ENCODE data around the gene PREP. TPM values are rescaled to one million over a fixed set of nuclear protein-coding genes. Genes with fewer than 3 reads are reported as not detected.
A peak's percentile ranks its signal among the peaks of the same experiment; 100 is the strongest.
"Not testable (repeated sequence)": the region's sequence is repeated elsewhere in the genome, so short reads cannot be mapped to it uniquely, and the experiment has no call there.

Gene PREP
- 22.1 TPM for total RNA-seq

- DNase-seq (ENCODE audit: low spot score), result peak; percentile 86
Measured at GRCh38 chr6:105402939-105403935, at the start of gene PREP. Gene PREP, minus strand, starts transcription at chr6:105403082. Its CDS starts 191 bp downstream, at chr6:105402891.

GRCh38 chr6:105452376-105452775 is 49.5 kb upstream of the PREP start:
- DNase-seq (ENCODE audit: low spot score), result no peak

GRCh38 chr6:105449756-105450390 is 47.0 kb upstream of the PREP start:
- DNase-seq (ENCODE audit: low spot score), result no peak

- no peak for DNase-seq (ENCODE audit: low spot score)
Measured at GRCh38 chr6:105445481-105445880, 42.6 kb upstream of the PREP start.

GRCh38 chr6:105443941-105444340 is 41.1 kb upstream of the PREP start:
- no peak for DNase-seq (ENCODE audit: low spot score)

- DNase-seq (ENCODE audit: low spot score), result no peak
Measured at GRCh38 chr6:105442369-105442768, 39.5 kb upstream of the PREP start.

GRCh38 chr6:105437236-105437635 is 34.4 kb upstream of the PREP start:
- DNase-seq (ENCODE audit: low spot score), result no peak

GRCh38 chr6:105433723-105434122 is 30.8 kb upstream of the PREP start:
- DNase-seq (ENCODE audit: low spot score), result no peak

- DNase-seq (ENCODE audit: low spot score), result no peak
Measured at GRCh38 chr6:105432797-105433196, 29.9 kb upstream of the PREP start.

- DNase-seq (ENCODE audit: low spot score), result peak; percentile 16
Measured at GRCh38 chr6:105431226-105431625, 28.3 kb upstream of the PREP start.

GRCh38 chr6:105430685-105431084 is 27.8 kb upstream of the PREP start:
- no peak for DNase-seq (ENCODE audit: low spot score)

- no peak for DNase-seq (ENCODE audit: low spot score)
Measured at GRCh38 chr6:105429676-105430075, 26.8 kb upstream of the PREP start.

- DNase-seq (ENCODE audit: low spot score), result no peak
Measured at GRCh38 chr6:105428342-105428957, 25.6 kb upstream of the PREP start.

- DNase-seq (ENCODE audit: low spot score), result peak; percentile 23
Measured at GRCh38 chr6:105424175-105424783, 21.4 kb upstream of the PREP start.

GRCh38 chr6:105416971-105417370 is 14.1 kb upstream of the PREP start:
- DNase-seq (ENCODE audit: low spot score), result not testable (repeated sequence)

- no peak for DNase-seq (ENCODE audit: low spot score)
Measured at GRCh38 chr6:105409734-105410133, 6.9 kb upstream of the PREP start.

- DNase-seq (ENCODE audit: low spot score), result peak; percentile 13
Measured at GRCh38 chr6:105402090-105402938, 568 bp downstream of the PREP start.

GRCh38 chr6:105401247-105402089 is 1.4 kb downstream of the PREP start:
- no peak for DNase-seq (ENCODE audit: low spot score)

- no peak for DNase-seq (ENCODE audit: low spot score)
Measured at GRCh38 chr6:105400501-105400900, 2.4 kb downstream of the PREP start.

GRCh38 chr6:105398859-105399258 is 4.0 kb downstream of the PREP start:
- DNase-seq (ENCODE audit: low spot score), result no peak

All from mucosa of gallbladder (tissue), 1 donor.